Measurements from ENCODE around the gene PPIE.
"Not testable (repeated sequence)": the region's sequence is repeated elsewhere in the genome, so short reads cannot be mapped to it uniquely, and the experiment has no call there.

The PPIE gene

DNA sequence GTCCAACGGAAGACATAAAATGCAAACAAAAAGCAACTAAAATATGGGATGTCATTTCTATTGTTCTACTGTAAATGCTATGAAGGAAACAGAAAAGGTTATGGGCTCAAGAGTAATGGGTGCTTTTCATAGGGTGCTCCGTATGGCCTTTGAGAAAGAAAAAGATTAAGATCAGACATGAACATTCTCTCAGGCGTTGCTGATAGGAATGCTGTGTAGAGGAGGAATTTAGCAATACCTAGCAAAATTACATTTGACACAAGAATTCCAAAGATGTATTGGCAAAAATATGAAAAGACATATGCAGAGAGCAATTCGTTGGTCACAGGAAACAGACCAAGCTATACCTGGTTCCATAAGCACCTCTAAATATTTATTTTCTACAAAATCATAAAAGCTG lies 38.2 kb downstream of the PPIE start:
- no peak overlapping the region for H3K4me3 ChIP-seq (ENCODE audit: low read length)
- TF ChIP-seq, protein P1, sequence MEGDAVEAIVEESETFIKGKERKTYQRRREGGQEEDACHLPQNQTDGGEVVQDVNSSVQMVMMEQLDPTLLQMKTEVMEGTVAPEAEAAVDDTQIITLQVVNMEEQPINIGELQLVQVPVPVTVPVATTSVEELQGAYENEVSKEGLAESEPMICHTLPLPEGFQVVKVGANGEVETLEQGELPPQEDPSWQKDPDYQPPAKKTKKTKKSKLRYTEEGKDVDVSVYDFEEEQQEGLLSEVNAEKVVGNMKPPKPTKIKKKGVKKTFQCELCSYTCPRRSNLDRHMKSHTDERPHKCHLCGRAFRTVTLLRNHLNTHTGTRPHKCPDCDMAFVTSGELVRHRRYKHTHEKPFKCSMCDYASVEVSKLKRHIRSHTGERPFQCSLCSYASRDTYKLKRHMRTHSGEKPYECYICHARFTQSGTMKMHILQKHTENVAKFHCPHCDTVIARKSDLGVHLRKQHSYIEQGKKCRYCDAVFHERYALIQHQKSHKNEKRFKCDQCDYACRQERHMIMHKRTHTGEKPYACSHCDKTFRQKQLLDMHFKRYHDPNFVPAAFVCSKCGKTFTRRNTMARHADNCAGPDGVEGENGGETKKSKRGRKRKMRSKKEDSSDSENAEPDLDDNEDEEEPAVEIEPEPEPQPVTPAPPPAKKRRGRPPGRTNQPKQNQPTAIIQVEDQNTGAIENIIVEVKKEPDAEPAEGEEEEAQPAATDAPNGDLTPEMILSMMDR (conservative IDR thresholded peaks at IDR 0.05; ENCODE audit: low read depth, low read length) = no peak

DNA sequence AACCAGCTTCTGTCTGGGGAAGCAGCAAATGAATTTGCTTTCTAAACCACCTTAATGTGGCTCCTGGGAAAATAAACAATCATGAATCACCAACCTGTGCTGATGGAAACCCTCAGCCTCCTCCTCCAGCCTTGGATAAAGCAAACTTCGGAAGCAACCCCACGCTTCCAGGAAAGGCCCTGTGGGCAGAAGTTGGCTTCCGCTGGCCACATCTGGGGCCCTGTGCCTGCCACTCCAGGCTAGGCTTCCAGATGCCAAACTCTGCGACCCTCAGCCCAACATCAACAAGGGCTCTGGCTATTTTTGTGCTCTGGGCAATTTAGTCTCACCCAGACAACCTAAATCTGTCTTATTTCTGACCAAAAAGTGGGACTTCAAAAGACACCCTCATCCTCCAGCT lies 38.6 kb downstream of the PPIE start:
- no peak for DNase-seq (ENCODE audit: low read depth)
- no peak overlapping the region for H3K4me3 ChIP-seq (ENCODE audit: low read length)
- TF ChIP-seq, protein P1 (conservative IDR thresholded peaks at IDR 0.05; ENCODE audit: low read depth, low read length) = no peak

More for the DNA sequence above, 38.2 kb downstream of the PPIE start:
- no peak for DNase-seq (ENCODE audit: low read depth)

DNA sequence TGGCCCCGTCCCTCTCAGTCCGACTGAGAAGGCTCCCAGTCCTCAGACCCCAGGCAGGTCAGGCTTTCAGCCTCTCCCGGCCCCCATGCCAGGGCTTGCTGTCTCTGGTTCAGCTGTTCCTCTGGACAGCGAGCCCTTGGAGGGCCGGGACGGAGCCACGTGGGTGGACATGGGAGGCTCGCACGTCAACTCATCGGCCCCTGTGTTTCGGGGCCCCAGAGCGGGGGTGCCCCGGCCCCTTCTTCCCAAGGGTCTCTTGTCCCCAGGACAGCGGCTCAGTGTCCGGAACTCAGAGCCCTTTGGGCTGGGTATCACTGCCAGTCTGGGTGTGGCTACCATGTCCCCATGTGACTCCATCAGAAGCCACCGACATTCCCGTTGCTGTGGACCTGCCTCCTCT lies 39.2 kb downstream of the PPIE start:
- H3K4me3 ChIP-seq (ENCODE audit: low read length); DNase-seq (ENCODE audit: low read depth): not testable (repeated sequence)

DNA sequence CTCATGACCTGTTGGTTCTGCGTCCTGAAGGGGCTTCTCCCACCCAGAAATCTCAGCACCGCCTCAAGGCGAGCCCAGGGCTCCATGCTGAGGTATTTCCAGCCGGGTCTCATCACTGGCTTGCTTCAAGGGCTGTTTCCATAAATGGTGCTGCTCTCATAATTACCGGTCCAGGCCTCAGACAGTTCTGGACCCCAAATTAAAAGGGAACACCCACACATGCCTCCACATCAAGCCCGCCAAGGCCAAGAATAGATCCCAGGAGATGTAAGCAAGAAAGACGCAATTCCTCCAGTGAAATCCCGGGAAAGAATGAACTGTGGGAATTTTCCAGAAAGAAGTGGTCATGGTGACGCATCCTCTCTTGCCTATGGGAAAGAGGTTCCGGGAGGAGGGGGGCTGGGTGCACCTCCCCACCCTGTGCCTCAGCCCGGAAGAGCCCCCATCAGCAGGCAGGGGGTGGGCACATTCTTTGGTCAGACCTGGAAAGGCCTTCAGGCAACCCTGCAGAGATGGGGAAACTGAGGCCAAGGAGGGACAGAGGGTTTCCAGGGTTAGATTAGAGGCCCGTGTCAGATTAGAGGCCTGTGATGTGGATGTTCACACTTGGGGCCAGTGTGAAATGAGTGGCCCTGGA lies 39.9 kb downstream of the PPIE start:
- DNase-seq (ENCODE audit: low read depth); H3K4me3 ChIP-seq (ENCODE audit: low read length): not testable (repeated sequence)

DNA sequence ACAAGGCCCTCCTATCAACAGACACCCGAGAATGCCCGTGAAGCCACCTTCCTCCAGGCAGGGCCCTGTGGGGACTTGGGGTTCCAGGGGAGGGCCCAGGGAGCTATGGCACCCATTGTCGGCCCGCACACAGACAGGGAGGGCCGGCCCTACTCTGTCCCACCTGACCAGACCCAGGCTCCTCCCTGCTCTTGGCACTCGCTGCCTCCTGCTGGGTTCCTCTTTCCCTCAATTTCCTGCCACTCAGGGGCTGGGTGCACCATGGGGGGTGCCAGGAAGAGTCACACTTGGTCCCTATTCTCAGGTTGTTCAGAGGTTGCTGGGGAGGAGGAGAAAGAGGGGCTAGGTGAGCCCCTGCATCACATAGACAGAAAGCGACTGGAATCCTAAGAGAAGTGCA lies 40.5 kb downstream of the PPIE start:
- TF ChIP-seq, protein P1 (conservative IDR thresholded peaks at IDR 0.05; ENCODE audit: low read depth, low read length) = no peak
- H3K4me3 ChIP-seq (ENCODE audit: low read length) = no peak overlapping the region
- DNase-seq (ENCODE audit: low read depth) = no peak

DNA sequence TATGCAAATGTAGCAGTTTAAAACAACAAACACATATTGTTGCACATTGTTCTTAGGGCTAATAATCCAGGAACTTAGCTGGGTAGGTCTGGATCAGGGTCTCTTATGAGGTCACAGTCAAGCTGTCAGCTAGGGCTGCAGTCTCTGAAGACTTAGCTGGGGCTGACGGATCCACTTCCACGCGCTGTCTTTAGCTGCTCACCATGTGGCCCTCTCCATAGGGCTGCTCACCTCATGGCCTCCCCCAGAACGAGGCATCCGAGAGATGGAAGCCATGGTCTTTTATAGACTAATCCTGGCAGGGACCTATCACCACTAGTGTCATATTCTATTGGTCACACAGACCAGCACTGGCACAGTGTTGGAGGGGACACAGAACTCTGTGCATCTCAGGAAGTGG lies 41.1 kb downstream of the PPIE start:
- H3K4me3 ChIP-seq (ENCODE audit: low read length) = no peak overlapping the region
- no peak for DNase-seq (ENCODE audit: low read depth)
- TF ChIP-seq, protein P1 (conservative IDR thresholded peaks at IDR 0.05; ENCODE audit: low read depth, low read length) = no peak

DNA sequence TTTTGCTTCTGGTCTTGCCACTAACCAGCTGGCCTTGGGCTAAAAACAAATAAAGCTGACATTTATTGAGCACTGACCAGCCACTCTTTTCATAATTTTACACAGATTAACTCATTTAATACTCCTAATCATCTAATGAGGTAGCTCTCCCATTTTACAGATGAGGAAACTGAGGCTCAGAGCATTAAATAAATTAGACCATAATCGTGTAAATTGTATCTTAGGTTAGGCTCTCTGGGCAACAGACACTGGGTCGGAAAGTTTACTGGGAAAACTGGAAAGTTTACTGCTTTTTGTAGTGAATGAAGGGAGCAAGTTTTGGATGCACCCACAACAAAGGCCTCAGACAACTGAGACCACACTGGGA lies 42.6 kb downstream of the PPIE start:
- TF ChIP-seq, protein P1 (conservative IDR thresholded peaks at IDR 0.05; ENCODE audit: low read depth, low read length) = no peak
- DNase-seq (ENCODE audit: low read depth) = no peak
- H3K4me3 ChIP-seq (ENCODE audit: low read length) = no peak overlapping the region

DNA sequence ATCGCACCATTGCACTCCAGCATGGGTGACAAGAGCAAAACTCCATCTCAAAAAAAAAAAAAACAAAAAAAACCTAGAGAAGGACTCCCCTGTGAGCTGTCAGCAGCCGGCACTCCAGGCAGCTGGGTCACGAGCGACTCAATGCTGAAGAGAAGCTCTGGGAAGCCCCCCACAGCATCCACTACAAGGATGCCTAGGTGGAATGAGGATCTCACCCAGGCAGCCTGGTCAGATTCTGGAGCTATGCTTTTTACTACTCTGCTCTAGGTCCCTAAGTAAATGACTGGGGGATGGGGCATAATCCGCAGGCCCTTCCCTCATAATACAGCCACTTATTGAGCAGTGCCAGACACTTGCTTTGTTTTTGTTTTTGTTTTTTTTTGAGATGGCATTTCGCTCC lies 43.4 kb downstream of the PPIE start:
- no peak overlapping the region for H3K4me3 ChIP-seq (ENCODE audit: low read length)
- no peak for DNase-seq (ENCODE audit: low read depth)
- TF ChIP-seq, protein P1 (conservative IDR thresholded peaks at IDR 0.05; ENCODE audit: low read depth, low read length) = no peak

DNA sequence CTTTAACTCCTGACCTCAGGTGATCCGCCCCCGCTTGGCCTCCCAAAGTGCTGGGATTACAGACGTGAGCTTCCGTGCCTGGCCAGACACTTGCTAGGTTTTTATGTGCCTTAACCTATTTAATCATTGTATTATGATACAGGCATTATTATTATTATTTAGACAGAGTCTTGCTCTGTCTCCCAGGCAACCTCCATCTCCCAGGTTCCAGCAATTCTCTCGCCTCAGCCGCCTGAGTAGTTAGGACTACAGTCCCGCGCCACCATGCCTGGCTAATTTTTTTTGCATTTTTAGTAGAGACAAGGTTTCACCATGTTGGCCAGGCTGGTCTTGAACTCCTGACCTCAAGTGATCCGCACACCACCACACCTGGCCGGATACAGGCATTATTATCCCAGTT lies 44.0 kb downstream of the PPIE start:
- DNase-seq (ENCODE audit: low read depth); H3K4me3 ChIP-seq (ENCODE audit: low read length): not testable (repeated sequence)

DNA sequence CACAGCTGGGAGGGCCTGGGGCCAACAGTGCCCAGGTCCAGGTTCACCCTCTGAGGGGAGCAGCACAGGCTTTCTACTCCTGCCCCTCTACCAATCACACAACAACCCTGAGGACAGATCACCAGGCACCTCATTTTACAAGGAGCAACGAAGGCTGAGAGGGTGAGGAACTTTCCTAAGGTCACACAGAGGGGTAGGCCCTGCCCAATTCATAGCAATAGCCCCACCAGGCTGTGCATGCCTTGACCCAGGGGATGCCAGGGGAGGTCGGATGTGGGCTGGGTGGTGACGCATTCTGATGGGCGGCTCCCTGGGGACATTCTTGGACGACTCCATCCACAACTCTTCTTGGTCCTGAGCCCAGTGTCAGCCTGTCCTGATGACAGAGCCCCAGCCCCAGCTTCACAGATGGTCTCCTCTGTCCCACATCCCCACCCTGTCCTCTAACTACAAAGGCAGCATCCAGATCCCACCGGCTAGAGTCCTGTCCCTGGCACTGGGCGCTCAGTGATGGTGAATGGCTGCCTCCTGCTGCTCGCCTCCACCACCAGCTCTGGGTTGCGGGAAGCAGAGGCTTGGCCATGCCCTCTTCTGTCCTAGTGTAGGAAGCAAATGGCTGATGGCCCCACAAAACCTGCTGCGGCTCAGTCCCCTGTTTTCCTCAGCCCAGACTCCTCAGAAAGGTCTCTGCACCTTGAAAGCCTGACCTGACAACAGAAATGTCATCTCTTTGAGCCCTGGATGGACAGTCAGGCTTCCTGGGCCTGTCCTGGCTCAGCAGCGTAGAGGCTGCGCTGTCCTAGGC lies 47.8 kb downstream of the PPIE start:
- not testable (repeated sequence) for H3K4me3 ChIP-seq (ENCODE audit: low read length)

DNA sequence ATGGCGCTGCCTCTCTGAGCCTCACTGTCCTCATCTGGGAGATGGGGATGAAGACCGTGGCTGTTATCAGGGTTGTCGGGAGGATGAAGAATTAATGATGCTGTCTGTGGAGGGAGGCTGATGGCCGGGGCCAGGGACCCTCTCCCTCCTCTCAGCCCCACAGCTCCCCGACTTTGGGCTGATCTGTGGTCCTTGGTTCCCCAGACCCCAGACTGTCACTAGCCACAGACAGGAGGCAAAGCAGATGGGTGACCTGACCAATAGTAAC lies 48.4 kb downstream of the PPIE start:
- not testable (repeated sequence) for H3K4me3 ChIP-seq (ENCODE audit: low read length)

More for the DNA sequence above, 47.8 kb downstream of the PPIE start:
- not testable (repeated sequence) for DNase-seq (ENCODE audit: low read depth)

More for the DNA sequence above, 48.4 kb downstream of the PPIE start:
- not testable (repeated sequence) for DNase-seq (ENCODE audit: low read depth)
